Fibroblast of lung (primary cell): Measurements from ENCODE around the gene MARVELD2. TPM values are rescaled to one million over a fixed set of nuclear protein-coding genes. Genes with fewer than 3 reads are reported as not detected.
"Not testable (repeated sequence)": the region's sequence is repeated elsewhere in the genome, so short reads cannot be mapped to it uniquely, and the experiment has no call there.

ENCODE experiments used
- DNase-seq, 2 donors: peaks; one replicate each; pipeline versions ENCODE4 v3.0.0 to v3.0.0-alpha.2; 2010; ENCODE audit warnings: low read depth in 2 of 2
- H2AFZ ChIP-seq: 2 replicates; pipeline ENCODE4 v1.5.1; 2012; ENCODE audit warnings: low read length, control low read depth, inconsistent platforms
- H3K27ac ChIP-seq: 2 replicates; pipeline ENCODE4 v1.5.1; 2011; ENCODE audit warnings: low read length, control low read depth; ENCODE audit not compliant: insufficient read depth
- H3K27me3 ChIP-seq: 2 replicates; pipeline ENCODE4 v1.5.1; 2011; ENCODE audit warnings: mild to moderate bottlenecking, low read length; ENCODE audit not compliant: control insufficient read depth, insufficient read depth
- H3K36me3 ChIP-seq: 2 replicates; pipeline ENCODE4 v1.5.1; 2011; ENCODE audit warnings: low read length; ENCODE audit not compliant: control insufficient read depth, insufficient read depth
- H3K4me1 ChIP-seq: 2 replicates; pipeline ENCODE4 v1.5.1; 2011; ENCODE audit warnings: low read length; ENCODE audit not compliant: control insufficient read depth, insufficient read depth; ENCODE audit errors: extremely low read depth
- H3K4me2 ChIP-seq: 2 replicates; pipeline ENCODE4 v1.5.1; 2011; ENCODE audit warnings: low read length, control low read depth; ENCODE audit not compliant: insufficient read depth; ENCODE audit errors: extremely low read depth
- H3K4me3 ChIP-seq, 4 experiments: fragments of 200-600 bp in 1 of 4; sonication (generic) in 1 of 4; replicated peaks in 1 of 4; 2 replicates each; pipeline ENCODE4 v1.5.1; 2011 to 2016; ENCODE audit warnings: low read length in 4 of 4, low read depth in 3 of 4, mild to moderate bottlenecking in 3 of 4, control low read depth in 2 of 4, inconsistent platforms in 1 of 4, mixed read lengths in 1 of 4; ENCODE audit not compliant: insufficient read depth in 1 of 4; ENCODE audit errors: control extremely low read depth in 1 of 4
- H3K79me2 ChIP-seq: 2 replicates; pipeline ENCODE4 v1.5.1; 2012; ENCODE audit warnings: mild to moderate bottlenecking, low read length, inconsistent platforms; ENCODE audit not compliant: control insufficient read depth, insufficient read depth
- H3K9ac ChIP-seq: 2 replicates; pipeline ENCODE4 v1.5.1; 2011; ENCODE audit warnings: mild to moderate bottlenecking, low read length, control low read depth; ENCODE audit not compliant: insufficient read depth
- H3K9me3 ChIP-seq: 2 replicates; pipeline ENCODE4 v1.5.1; 2012; ENCODE audit warnings: low read depth, low read length; ENCODE audit not compliant: control insufficient read depth, insufficient read depth
- H4K20me1 ChIP-seq: 2 replicates; pipeline ENCODE4 v1.5.1; 2011; ENCODE audit warnings: low read length; ENCODE audit not compliant: control insufficient read depth, insufficient read depth; ENCODE audit errors: extremely low read depth
- EZH2 ChIP-seq: IDR thresholded peaks from 2 replicates; pipeline ENCODE4 v1.5.1; 2012; ENCODE audit warnings: low read length, control low read depth, mild to moderate bottlenecking; ENCODE audit errors: missing control alignments
- polyA plus RNA-seq, 2 donors: library from polyadenylated mRNA; depleted of rRNA in 1 of 2; stranded (reverse) in 1 of 2; unstranded in 1 of 2; fragments of >200 nt; gene quantifications; 2 replicates each; pipeline ENCODE4 v1.2.1, GENCODE V29; 2011 to 2012; ENCODE audit warnings: missing spikeins in 1 of 2
- total RNA-seq: library from RNA; depleted of rRNA; stranded (reverse); fragments of >200 nt; gene quantifications from 2 replicates; pipeline ENCODE4 v1.2.1, GENCODE V29; 2014
- TF ChIP-seq, protein P1 (sequence below), 2 donors: IDR thresholded peaks in 1 of 2; conservative IDR thresholded peaks in 1 of 2; 1 replicate in 1 of 2; 2 replicates in 1 of 2; pipeline ENCODE4 v1.5.1; 2011 to 2012; ENCODE audit warnings: low read length in 2 of 2, control low read depth in 1 of 2, inconsistent platforms in 1 of 2, low read depth in 1 of 2, mild to moderate bottlenecking in 1 of 2

MARVELD2 gene
- total and polyA plus RNA-seq, 2 donors (not counting 1 experiment from before 2014, with no cell fraction given): 2.5 to 5.1 TPM

DNA sequence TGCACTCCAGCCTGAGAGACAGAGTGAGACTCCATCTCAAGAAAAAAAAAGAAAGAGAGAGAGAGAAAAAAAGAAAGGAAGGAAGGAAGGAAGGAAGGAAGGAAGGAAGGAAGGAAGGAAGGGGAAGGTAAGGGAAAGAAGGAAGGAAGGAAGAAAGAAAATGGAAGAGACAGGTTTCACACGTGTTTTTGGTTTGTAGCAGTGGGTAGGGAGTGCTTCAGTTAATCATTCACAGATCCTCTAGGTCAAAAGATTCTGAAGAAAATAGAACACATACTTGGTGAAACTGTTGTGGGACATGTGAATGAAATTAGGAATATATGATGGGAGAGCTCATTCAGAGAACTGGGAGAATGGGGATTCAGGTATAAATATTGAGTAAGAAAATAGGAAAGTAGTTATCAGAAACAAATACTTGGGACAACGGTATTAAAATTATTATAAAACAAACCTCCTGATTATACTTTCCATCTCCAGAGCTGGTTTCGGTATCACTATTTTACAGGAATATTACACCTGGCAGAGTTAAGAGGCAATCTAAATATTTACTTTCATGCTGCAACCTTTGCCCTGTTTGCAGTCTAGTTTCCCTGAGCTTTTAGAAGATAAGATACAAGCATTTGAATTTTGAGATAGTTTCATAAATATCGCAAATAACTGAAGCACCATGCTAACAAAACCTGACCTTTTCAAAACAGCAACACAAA, 37.2 kb downstream of the MARVELD2 start:
- Histone ChIP-seq H3K9me3 (no peaks in the 10 kb centered on the region), H2AFZ (no peak overlapping the region), H4K20me1 (no peaks in the 10 kb centered on the region), H3K4me3 (no peak overlapping the region), H3K9ac (no peak overlapping the region), H3K36me3 (no peaks in the 10 kb centered on the region), H3K27me3 (no peaks in the 10 kb centered on the region), H3K4me1 (no peaks in the 10 kb centered on the region), H3K79me2 (no peaks in the 10 kb centered on the region), H3K4me2 (no peak overlapping the region), H3K27ac (no peak overlapping the region)
- no peak for DNase-seq
- TF ChIP-seq, protein P1, sequence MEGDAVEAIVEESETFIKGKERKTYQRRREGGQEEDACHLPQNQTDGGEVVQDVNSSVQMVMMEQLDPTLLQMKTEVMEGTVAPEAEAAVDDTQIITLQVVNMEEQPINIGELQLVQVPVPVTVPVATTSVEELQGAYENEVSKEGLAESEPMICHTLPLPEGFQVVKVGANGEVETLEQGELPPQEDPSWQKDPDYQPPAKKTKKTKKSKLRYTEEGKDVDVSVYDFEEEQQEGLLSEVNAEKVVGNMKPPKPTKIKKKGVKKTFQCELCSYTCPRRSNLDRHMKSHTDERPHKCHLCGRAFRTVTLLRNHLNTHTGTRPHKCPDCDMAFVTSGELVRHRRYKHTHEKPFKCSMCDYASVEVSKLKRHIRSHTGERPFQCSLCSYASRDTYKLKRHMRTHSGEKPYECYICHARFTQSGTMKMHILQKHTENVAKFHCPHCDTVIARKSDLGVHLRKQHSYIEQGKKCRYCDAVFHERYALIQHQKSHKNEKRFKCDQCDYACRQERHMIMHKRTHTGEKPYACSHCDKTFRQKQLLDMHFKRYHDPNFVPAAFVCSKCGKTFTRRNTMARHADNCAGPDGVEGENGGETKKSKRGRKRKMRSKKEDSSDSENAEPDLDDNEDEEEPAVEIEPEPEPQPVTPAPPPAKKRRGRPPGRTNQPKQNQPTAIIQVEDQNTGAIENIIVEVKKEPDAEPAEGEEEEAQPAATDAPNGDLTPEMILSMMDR (conservative IDR thresholded peaks at IDR 0.05 in 1 of 2, IDR thresholded peaks at IDR 0.05 in 1 of 2; ENCODE audit: low read depth in 1 of 2, low read length in 2 of 2): no peak
- no peak for TF ChIP-seq EZH2

DNA sequence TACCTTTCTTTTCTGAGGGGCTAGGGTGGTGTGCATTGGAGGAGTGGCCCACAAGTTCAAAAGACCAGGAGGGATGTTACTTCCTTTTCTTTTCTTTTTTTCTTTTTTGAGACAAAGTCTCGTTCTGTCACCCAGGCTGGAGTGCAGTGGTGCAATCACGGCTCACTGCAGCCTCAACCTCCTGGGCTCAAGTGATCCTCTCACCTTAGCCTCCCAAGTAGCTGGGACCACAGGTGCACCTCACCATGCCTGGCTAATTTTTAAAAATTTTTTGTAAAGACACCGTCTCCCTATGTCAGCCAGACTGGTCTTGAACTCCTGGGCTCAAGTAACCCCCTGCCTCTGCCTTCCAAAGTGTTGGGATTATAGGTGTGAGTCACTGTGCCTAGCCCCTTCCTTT, 38.6 kb downstream of the MARVELD2 start:
- H3K4me1 ChIP-seq, H3K4me2 ChIP-seq, H4K20me1 ChIP-seq, H3K27me3 ChIP-seq, H2AFZ ChIP-seq, DNase-seq, H3K36me3 ChIP-seq, H3K27ac ChIP-seq, H3K79me2 ChIP-seq, H3K9ac ChIP-seq, H3K9me3 ChIP-seq, H3K4me3 ChIP-seq: not testable (repeated sequence)

DNA sequence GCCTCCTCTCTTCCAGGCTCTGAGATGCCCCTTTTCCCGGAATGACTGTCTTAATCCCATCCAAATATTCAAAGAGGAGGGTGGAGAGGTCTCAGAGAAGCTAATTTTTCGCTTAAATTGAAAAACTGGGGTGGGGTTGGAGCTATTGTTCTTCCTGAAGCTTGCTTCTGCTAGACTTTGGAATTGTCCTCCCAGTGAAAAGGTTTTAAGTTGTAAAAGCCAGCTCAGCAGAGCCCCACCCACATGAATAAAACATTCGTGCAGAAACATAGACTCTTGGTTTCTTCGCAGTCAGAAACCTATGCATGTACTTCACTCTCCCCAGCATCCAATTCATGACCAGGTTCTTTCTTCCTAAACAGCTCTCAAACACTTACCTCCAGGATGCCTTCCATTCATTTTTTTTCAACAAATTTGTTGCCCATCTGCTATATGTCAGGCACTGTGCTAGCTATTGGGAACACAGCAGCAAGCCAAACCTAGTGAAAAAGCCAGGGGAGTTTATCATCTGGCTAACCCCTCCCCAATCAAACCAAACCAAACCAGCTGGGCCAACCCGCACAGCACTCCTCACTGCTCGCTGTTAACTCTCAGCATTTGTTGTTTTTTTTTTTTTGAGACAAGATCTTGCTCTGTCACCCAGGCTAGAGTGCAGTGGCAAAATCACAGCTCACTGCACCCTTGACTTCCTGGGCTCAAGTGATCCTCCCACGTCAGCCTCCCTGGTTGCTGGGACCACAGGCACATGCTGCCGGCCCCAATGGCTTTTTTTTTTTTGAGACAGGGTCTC, 39.7 kb downstream of the MARVELD2 start:
- Histone ChIP-seq H3K27me3 (no peaks in the 10 kb centered on the region), H3K27ac (no peak overlapping the region), H3K4me3 (no peak overlapping the region), H3K4me1 (no peaks in the 10 kb centered on the region), H3K9ac (no peak overlapping the region), H2AFZ (no peak overlapping the region), H3K79me2 (no peaks in the 10 kb centered on the region), H3K36me3 (no peaks in the 10 kb centered on the region), H3K9me3 (no peaks in the 10 kb centered on the region), H4K20me1 (no peaks in the 10 kb centered on the region), H3K4me2 (no peak overlapping the region)
- no peak for TF ChIP-seq EZH2
- TF ChIP-seq, protein P1 (conservative IDR thresholded peaks at IDR 0.05 in 1 of 2, IDR thresholded peaks at IDR 0.05 in 1 of 2; ENCODE audit: low read depth in 1 of 2, low read length in 2 of 2): no peak
- no peak for DNase-seq

DNA sequence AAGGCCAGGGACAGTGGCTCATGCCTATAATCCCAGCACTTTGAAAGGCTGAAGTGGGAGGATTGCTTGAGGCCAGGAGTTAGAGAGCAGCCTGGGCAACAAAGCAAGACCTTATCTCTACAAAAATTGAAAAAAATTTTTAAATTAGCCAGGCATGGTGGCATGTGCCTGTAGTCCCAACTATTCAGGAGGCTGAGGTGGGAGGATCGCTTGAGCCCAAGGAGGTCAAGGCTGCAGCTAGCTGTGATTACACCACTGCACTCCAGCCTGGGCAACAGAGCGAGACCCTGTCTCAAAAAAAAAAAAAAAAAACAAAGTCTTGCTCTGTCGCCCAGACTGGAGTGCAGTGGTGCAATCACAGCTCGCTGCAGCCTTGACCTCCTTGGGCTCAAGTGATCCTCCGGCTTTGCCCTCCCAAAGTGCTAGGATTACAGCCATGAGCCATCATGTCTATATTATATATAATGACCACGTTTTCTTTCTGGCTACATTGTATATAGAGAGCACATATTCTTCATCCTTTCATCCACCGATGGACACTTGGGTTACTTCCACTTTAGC, 40.6 kb downstream of the MARVELD2 start:
- not testable (repeated sequence) for H3K9ac ChIP-seq, H3K4me3 ChIP-seq, H3K27ac ChIP-seq, H3K4me1 ChIP-seq, H3K4me2 ChIP-seq, H4K20me1 ChIP-seq, H3K9me3 ChIP-seq, H3K27me3 ChIP-seq, DNase-seq, H3K36me3 ChIP-seq, H2AFZ ChIP-seq, H3K79me2 ChIP-seq
